GM23338 (cell line): Measurements from ENCODE around the gene ATP8A1. TPM values are rescaled to one million over a fixed set of nuclear protein-coding genes. Genes with fewer than 3 reads are reported as not detected.

Experiments
- ATAC-seq: fragments of 200-7000 bp; cut with Tn5 transposase; 3 replicates; pipeline ENCODE4 v1.9.1; 2020
- DNase-seq: peaks from one replicate; pipeline ENCODE4 v3.0.0-alpha.2; 2015; ENCODE audit warnings: low spot score
- H2AFZ ChIP-seq: fragments of 200-600 bp; sonication (generic); 2 replicates; pipeline ENCODE4 v1.8.0; 2016; ENCODE audit warnings: antibody characterized with exemption, mild to moderate bottlenecking, moderate library complexity
- H3F3A ChIP-seq: fragments of 200-600 bp; sonication (generic); replicated peaks from 2 replicates; pipeline ENCODE4 v1.8.0; 2017; ENCODE audit warnings: antibody characterized with exemption, mixed run types, low read depth
- H3K27ac ChIP-seq: fragments of 200-600 bp; sonication (generic); 2 replicates; pipeline ENCODE4 v1.6.1; 2016; ENCODE audit warnings: low read depth
- H3K27me3 ChIP-seq: fragments of 200-600 bp; sonication (generic); 2 replicates; pipeline ENCODE4 v1.8.0; 2016; ENCODE audit warnings: mild to moderate bottlenecking, mixed run types, moderate library complexity; ENCODE audit not compliant: insufficient read depth
- H3K36me3 ChIP-seq: fragments of 200-600 bp; sonication (generic); 2 replicates; pipeline ENCODE4 v1.8.0; 2016; ENCODE audit warnings: mild to moderate bottlenecking; ENCODE audit not compliant: insufficient read depth
- H3K4me1 ChIP-seq: fragments of 200-600 bp; sonication (generic); 2 replicates; pipeline ENCODE4 v1.8.0; 2016; ENCODE audit warnings: mild to moderate bottlenecking, moderate library complexity; ENCODE audit not compliant: insufficient read depth
- H3K4me2 ChIP-seq: fragments of 200-600 bp; sonication (generic); 2 replicates; pipeline ENCODE4 v1.7.1; 2017; ENCODE audit warnings: mixed run types
- H3K4me3 ChIP-seq: fragments of 200-600 bp; sonication (generic); 2 replicates; pipeline ENCODE4 v1.6.1; 2016; ENCODE audit warnings: mixed run types
- H3K79me2 ChIP-seq: fragments of 200-600 bp; sonication (generic); replicated peaks from 2 replicates; pipeline ENCODE4 v1.8.0; 2017; ENCODE audit warnings: mild to moderate bottlenecking; ENCODE audit not compliant: insufficient read depth
- H3K9me2 ChIP-seq: fragments of 200-600 bp; sonication (generic); 2 replicates; pipeline ENCODE4 v1.8.0; 2017; ENCODE audit not compliant: insufficient read depth
- H4K20me1 ChIP-seq: fragments of 200-600 bp; sonication (generic); replicated peaks from 2 replicates; pipeline ENCODE4 v1.8.0; 2017; ENCODE audit warnings: mild to moderate bottlenecking; ENCODE audit not compliant: insufficient read depth
- H3K27ac Mint-ChIP-seq: 2 replicates; pipeline ENCODE4 v1.8.0; 2020; ENCODE audit warnings: inconsistent platforms, mild to moderate bottlenecking, moderate library complexity, mixed read lengths
- H3K27me3 Mint-ChIP-seq: 3 replicates; pipeline ENCODE4 v1.8.0; 2022; ENCODE audit warnings: low read depth, mild to moderate bottlenecking, moderate library complexity, mixed read lengths, inconsistent platforms; ENCODE audit not compliant: insufficient read depth, poor library complexity
- H3K36me3 Mint-ChIP-seq: 3 replicates; pipeline ENCODE4 v1.8.0; 2021; ENCODE audit warnings: low read depth, mild to moderate bottlenecking, inconsistent platforms, moderate library complexity, mixed read lengths
- H3K4me1 Mint-ChIP-seq: 3 replicates; pipeline ENCODE4 v1.8.0; 2020; ENCODE audit warnings: mild to moderate bottlenecking, inconsistent platforms, mixed read lengths
- H3K4me3 Mint-ChIP-seq: 3 replicates; pipeline ENCODE4 v1.8.0; 2021; ENCODE audit warnings: moderate library complexity, mild to moderate bottlenecking, inconsistent platforms, mixed read lengths
- H3K9me3 Mint-ChIP-seq: 3 replicates; pipeline ENCODE4 v1.8.0; 2020; ENCODE audit warnings: moderate library complexity, mild to moderate bottlenecking, inconsistent platforms, mixed read lengths
- CREB1 ChIP-seq: fragments of 250-450 bp; sonication (Bioruptor Pico); IDR thresholded peaks from 2 replicates; pipeline ENCODE4 v1.5.0; 2020; ENCODE audit warnings: low read depth, mild to moderate bottlenecking, moderate library complexity
- EZH2 ChIP-seq: fragments of 200-600 bp; sonication (generic); IDR thresholded peaks from one replicate; pipeline ENCODE4 v1.8.0; 2017; ENCODE audit warnings: antibody characterized with exemption, mild to moderate bottlenecking, low read depth; ENCODE audit not compliant: unreplicated experiment
- EZH2phosphoT487 ChIP-seq: fragments of 200-600 bp; sonication (generic); IDR thresholded peaks from one replicate; pipeline ENCODE4 v1.8.1; 2018; ENCODE audit warnings: antibody characterized with exemption; ENCODE audit not compliant: unreplicated experiment
- JUNB ChIP-seq: IDR thresholded peaks from one replicate; pipeline ENCODE4 v1.6.1; 2016; ENCODE audit warnings: antibody characterized with exemption; ENCODE audit not compliant: unreplicated experiment
- POLR2AphosphoS5 ChIP-seq: IDR thresholded peaks from 2 replicates; pipeline ENCODE4 v1.6.1; 2016; ENCODE audit warnings: antibody characterized with exemption, low read depth
- STAT1 ChIP-seq: IDR thresholded peaks from one replicate; pipeline ENCODE4 v1.6.1; 2016; ENCODE audit warnings: antibody characterized with exemption; ENCODE audit not compliant: unreplicated experiment
- ZNF114 ChIP-seq: fragments of 250-450 bp; sonication (Bioruptor Pico); IDR thresholded peaks from 2 replicates; pipeline ENCODE4 v1.5.0; 2020; ENCODE audit warnings: mild to moderate bottlenecking, moderate library complexity
- ZNF331 ChIP-seq: fragments of 250-450 bp; sonication (Bioruptor Pico); IDR thresholded peaks from 2 replicates; pipeline ENCODE4 v1.5.0; 2020; ENCODE audit warnings: low read depth, mild to moderate bottlenecking, moderate library complexity
- polyA plus RNA-seq: library from polyadenylated mRNA; unstranded; fragments of >200 nt; fragmentation: Nextera tagmentation; extraction: Ambion mirVana; gene quantifications from 2 replicates; pipeline ENCODE4 v1.2.1, GENCODE V29; 2016
- total RNA-seq: library from RNA; depleted of rRNA; stranded (reverse); fragments of >200 nt; shearing (Covaris generic); gene quantifications from 2 replicates; pipeline ENCODE4 v1.2.3, GENCODE V29; 2014
- TF ChIP-seq, protein P1 (sequence below): fragments of 250-450 bp; sonication (Bioruptor Pico); IDR thresholded peaks from 2 replicates; pipeline ENCODE4 v1.5.0; 2020; ENCODE audit warnings: mild to moderate bottlenecking, moderate library complexity
- TF ChIP-seq, protein P2 (sequence below): IDR thresholded peaks from one replicate; pipeline ENCODE4 v1.6.1; 2018; ENCODE audit warnings: antibody characterized with exemption; ENCODE audit not compliant: unreplicated experiment
- TF ChIP-seq, protein P3 (sequence below): IDR thresholded peaks from 2 replicates; pipeline ENCODE4 v1.6.1; 2016; ENCODE audit warnings: antibody characterized with exemption

Gene ATP8A1
- total and polyA plus RNA-seq, 2 experiments from 2014 or later: 6.8 to 66.3 TPM

DNA sequence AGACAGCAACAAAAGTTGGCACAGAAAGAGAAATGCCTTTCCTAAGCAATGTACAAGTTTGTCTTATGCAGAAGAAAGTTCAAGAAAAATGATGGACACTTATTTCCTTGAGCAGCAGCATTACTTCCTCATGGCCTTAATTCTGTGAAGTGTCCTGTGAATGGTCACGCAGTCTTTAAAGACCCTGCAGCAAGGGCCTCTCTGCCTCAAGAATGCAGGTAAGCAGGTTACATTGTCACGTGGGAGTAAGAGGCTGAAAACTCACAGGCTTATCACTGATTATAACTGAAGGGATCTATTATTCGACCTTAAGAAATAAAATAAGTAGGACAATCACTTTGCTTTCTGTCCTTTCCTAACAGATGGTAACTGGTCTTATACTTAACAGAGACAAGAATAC lies 109.1 kb downstream of the ATP8A1 start (continued):
- TF ChIP-seq, protein P1, sequence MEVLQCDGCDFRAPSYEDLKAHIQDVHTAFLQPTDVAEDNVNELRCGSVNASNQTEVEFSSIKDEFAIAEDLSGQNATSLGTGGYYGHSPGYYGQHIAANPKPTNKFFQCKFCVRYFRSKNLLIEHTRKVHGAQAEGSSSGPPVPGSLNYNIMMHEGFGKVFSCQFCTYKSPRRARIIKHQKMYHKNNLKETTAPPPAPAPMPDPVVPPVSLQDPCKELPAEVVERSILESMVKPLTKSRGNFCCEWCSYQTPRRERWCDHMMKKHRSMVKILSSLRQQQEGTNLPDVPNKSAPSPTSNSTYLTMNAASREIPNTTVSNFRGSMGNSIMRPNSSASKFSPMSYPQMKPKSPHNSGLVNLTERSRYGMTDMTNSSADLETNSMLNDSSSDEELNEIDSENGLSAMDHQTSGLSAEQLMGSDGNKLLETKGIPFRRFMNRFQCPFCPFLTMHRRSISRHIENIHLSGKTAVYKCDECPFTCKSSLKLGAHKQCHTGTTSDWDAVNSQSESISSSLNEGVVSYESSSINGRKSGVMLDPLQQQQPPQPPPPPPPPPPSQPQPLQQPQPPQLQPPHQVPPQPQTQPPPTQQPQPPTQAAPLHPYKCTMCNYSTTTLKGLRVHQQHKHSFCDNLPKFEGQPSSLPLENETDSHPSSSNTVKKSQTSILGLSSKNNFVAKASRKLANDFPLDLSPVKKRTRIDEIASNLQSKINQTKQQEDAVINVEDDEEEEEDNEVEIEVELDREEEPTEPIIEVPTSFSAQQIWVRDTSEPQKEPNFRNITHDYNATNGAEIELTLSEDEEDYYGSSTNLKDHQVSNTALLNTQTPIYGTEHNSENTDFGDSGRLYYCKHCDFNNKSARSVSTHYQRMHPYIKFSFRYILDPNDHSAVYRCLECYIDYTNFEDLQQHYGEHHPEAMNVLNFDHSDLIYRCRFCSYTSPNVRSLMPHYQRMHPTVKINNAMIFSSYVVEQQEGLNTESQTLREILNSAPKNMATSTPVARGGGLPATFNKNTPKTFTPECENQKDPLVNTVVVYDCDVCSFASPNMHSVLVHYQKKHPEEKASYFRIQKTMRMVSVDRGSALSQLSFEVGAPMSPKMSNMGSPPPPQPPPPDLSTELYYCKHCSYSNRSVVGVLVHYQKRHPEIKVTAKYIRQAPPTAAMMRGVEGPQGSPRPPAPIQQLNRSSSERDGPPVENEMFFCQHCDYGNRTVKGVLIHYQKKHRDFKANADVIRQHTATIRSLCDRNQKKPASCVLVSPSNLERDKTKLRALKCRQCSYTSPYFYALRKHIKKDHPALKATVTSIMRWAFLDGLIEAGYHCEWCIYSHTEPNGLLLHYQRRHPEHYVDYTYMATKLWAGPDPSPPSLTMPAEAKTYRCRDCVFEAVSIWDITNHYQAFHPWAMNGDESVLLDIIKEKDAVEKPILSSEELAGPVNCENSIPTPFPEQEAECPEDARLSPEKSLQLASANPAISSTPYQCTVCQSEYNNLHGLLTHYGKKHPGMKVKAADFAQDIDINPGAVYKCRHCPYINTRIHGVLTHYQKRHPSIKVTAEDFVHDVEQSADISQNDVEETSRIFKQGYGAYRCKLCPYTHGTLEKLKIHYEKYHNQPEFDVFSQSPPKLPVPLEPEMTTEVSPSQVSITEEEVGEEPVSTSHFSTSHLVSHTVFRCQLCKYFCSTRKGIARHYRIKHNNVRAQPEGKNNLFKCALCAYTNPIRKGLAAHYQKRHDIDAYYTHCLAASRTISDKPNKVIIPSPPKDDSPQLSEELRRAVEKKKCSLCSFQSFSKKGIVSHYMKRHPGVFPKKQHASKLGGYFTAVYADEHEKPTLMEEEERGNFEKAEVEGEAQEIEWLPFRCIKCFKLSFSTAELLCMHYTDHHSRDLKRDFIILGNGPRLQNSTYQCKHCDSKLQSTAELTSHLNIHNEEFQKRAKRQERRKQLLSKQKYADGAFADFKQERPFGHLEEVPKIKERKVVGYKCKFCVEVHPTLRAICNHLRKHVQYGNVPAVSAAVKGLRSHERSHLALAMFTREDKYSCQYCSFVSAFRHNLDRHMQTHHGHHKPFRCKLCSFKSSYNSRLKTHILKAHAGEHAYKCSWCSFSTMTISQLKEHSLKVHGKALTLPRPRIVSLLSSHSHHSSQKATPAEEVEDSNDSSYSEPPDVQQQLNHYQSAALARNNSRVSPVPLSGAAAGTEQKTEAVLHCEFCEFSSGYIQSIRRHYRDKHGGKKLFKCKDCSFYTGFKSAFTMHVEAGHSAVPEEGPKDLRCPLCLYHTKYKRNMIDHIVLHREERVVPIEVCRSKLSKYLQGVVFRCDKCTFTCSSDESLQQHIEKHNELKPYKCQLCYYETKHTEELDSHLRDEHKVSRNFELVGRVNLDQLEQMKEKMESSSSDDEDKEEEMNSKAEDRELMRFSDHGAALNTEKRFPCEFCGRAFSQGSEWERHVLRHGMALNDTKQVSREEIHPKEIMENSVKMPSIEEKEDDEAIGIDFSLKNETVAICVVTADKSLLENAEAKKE (CRISPR knock-in tag): no peak
- TF ChIP-seq POLR2AphosphoS5 (no peak), JUNB (no peak), STAT1 (no peak), EZH2phosphoT487 (no peak), CREB1 (CRISPR knock-in tag) (no peak)
- TF ChIP-seq, protein P2, sequence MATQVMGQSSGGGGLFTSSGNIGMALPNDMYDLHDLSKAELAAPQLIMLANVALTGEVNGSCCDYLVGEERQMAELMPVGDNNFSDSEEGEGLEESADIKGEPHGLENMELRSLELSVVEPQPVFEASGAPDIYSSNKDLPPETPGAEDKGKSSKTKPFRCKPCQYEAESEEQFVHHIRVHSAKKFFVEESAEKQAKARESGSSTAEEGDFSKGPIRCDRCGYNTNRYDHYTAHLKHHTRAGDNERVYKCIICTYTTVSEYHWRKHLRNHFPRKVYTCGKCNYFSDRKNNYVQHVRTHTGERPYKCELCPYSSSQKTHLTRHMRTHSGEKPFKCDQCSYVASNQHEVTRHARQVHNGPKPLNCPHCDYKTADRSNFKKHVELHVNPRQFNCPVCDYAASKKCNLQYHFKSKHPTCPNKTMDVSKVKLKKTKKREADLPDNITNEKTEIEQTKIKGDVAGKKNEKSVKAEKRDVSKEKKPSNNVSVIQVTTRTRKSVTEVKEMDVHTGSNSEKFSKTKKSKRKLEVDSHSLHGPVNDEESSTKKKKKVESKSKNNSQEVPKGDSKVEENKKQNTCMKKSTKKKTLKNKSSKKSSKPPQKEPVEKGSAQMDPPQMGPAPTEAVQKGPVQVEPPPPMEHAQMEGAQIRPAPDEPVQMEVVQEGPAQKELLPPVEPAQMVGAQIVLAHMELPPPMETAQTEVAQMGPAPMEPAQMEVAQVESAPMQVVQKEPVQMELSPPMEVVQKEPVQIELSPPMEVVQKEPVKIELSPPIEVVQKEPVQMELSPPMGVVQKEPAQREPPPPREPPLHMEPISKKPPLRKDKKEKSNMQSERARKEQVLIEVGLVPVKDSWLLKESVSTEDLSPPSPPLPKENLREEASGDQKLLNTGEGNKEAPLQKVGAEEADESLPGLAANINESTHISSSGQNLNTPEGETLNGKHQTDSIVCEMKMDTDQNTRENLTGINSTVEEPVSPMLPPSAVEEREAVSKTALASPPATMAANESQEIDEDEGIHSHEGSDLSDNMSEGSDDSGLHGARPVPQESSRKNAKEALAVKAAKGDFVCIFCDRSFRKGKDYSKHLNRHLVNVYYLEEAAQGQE: no peak

DNA sequence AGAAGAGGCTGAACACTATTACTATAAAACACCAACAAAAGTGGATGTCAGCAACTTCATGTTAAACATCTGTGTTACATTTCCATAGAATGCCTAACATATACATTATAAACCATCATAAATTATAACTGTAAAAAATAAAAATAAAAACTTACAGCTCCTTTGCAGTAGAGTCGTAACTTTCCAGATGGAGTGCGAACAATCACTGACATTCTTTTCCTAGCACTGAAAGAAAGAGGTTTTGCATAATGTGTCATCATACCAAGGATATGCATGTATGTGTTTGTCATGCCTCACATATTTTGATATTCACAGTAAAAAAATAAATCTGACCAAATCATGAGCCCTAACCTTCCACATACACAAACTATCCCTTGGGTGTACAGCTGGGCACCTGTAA lies 113.1 kb downstream of the ATP8A1 start:
- no peak for DNase-seq
- H3K4me3 Mint-ChIP-seq: no peak overlapping the region
- Histone ChIP-seq H3K36me3 (no peaks in the 10 kb centered on the region), H3K27ac (no peak overlapping the region), H3F3A (no peaks in the 10 kb centered on the region), H3K4me3 (no peak overlapping the region), H3K27me3 (no peaks in the 10 kb centered on the region), H2AFZ (no peak overlapping the region), H4K20me1 (no peaks in the 10 kb centered on the region), H3K4me2 (no peak overlapping the region), H3K79me2 (no peaks in the 10 kb centered on the region), H3K4me1 (no peaks in the 10 kb centered on the region), H3K9me2 (no peaks in the 10 kb centered on the region)
- H3K36me3 Mint-ChIP-seq: peaks cover 11% of the 10 kb centered on the region; the same call in 2 of the 3 replicates
- no peaks in the 10 kb centered on the region for H3K27me3 Mint-ChIP-seq
- H3K27ac Mint-ChIP-seq: no peak overlapping the region
- no peaks in the 10 kb centered on the region for H3K4me1 Mint-ChIP-seq
- ATAC-seq: no peak
- H3K9me3 Mint-ChIP-seq: no peaks in the 10 kb centered on the region
- TF ChIP-seq JUNB: no peak
- TF ChIP-seq EZH2: no peak
- no peak for TF ChIP-seq POLR2AphosphoS5
- no peak for TF ChIP-seq CREB1 (CRISPR knock-in tag)
- TF ChIP-seq, protein P3, sequence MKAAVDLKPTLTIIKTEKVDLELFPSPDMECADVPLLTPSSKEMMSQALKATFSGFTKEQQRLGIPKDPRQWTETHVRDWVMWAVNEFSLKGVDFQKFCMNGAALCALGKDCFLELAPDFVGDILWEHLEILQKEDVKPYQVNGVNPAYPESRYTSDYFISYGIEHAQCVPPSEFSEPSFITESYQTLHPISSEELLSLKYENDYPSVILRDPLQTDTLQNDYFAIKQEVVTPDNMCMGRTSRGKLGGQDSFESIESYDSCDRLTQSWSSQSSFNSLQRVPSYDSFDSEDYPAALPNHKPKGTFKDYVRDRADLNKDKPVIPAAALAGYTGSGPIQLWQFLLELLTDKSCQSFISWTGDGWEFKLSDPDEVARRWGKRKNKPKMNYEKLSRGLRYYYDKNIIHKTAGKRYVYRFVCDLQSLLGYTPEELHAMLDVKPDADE: no peak
- TF ChIP-seq ZNF331 (CRISPR knock-in tag): no peak
- TF ChIP-seq, protein P2: no peak
- no peak for TF ChIP-seq ZNF114
